HepG2 (cell line): ENCODE results near the gene TIMM23B. TPM values are rescaled to one million over a fixed set of nuclear protein-coding genes. Genes with fewer than 3 reads are reported as not detected.
"Not testable (repeated sequence)": the region's sequence is repeated elsewhere in the genome, so short reads cannot be mapped to it uniquely, and the experiment has no call there.

ENCODE experiments used
- ARNT2 ChIP-seq: sonication (generic); formaldehyde crosslinking; IDR thresholded peaks from 2 replicates; pipeline ENCODE4 v1.8.0; 2022; ENCODE audit warnings: mild to moderate bottlenecking, low read depth, missing genetic modification reagents, moderate library complexity
- E2F1 ChIP-seq: sonication (generic); formaldehyde crosslinking; IDR thresholded peaks from 2 replicates; pipeline ENCODE4 v1.5.0; 2020; ENCODE audit warnings: missing genetic modification reagents
- ISL2 ChIP-seq: sonication (generic); formaldehyde crosslinking; IDR thresholded peaks from 2 replicates; pipeline ENCODE4 v1.5.0; 2020; ENCODE audit warnings: missing genetic modification reagents
- MXD1 ChIP-seq: sonication (generic); formaldehyde crosslinking; IDR thresholded peaks from 2 replicates; pipeline ENCODE4 v1.4.0; 2020; ENCODE audit warnings: mild to moderate bottlenecking, missing genetic modification reagents
- NFATC3 ChIP-seq: sonication (generic); formaldehyde crosslinking; IDR thresholded peaks from 2 replicates; pipeline ENCODE4 v1.5.1; 2020; ENCODE audit warnings: mild to moderate bottlenecking, missing genetic modification reagents
- NR2F6 ChIP-seq, 2 experiments: IDR thresholded peaks; 2 replicates each; pipeline ENCODE4 v1.6.1; 2016; ENCODE audit warnings: antibody characterized with exemption in 1 of 2, mild to moderate bottlenecking in 1 of 2
- POLR2AphosphoS5 ChIP-seq: IDR thresholded peaks from 2 replicates; pipeline ENCODE4 v1.6.1; 2012; ENCODE audit warnings: low read depth, low read length
- RXRB ChIP-seq: IDR thresholded peaks from 2 replicates; pipeline ENCODE4 v1.6.1; 2016; ENCODE audit warnings: borderline replicate concordance, missing genetic modification reagents, missing compliant biosample characterization
- SOX13 ChIP-seq, 3 experiments: fragments of 450-650 bp in 1 of 3; sonication (generic) in 1 of 3; formaldehyde crosslinking in 1 of 3; IDR thresholded peaks in 2 of 3; conservative IDR thresholded peaks in 1 of 3; 2 replicates each; pipeline versions ENCODE4 v1.5.0 to v1.6.1; 2016 to 2020; ENCODE audit warnings: antibody characterized with exemption in 1 of 3, mild to moderate bottlenecking in 1 of 3, missing compliant biosample characterization in 1 of 3, missing genetic modification reagents in 1 of 3, moderate library complexity in 1 of 3
- SOX5 ChIP-seq: IDR thresholded peaks from 2 replicates; pipeline ENCODE4 v1.6.1; 2016; ENCODE audit warnings: borderline replicate concordance
- STAT5B ChIP-seq: sonication (generic); formaldehyde crosslinking; IDR thresholded peaks from 2 replicates; pipeline ENCODE4 v1.4.0; 2020; ENCODE audit warnings: missing genetic modification reagents
- TBX2 ChIP-seq: sonication (generic); formaldehyde crosslinking; IDR thresholded peaks from 2 replicates; pipeline ENCODE4 v1.5.0; 2020; ENCODE audit warnings: missing genetic modification reagents, mild to moderate bottlenecking, borderline replicate concordance
- UBTF ChIP-seq: sonication (generic); formaldehyde crosslinking; IDR thresholded peaks from 2 replicates; pipeline ENCODE4 v1.4.0; 2020; ENCODE audit warnings: mild to moderate bottlenecking, missing genetic modification reagents
- YY1 ChIP-seq: IDR thresholded peaks from 2 replicates; pipeline ENCODE4 v1.6.1; 2011; ENCODE audit warnings: low read length, low read depth, moderate library complexity, mild to moderate bottlenecking; ENCODE audit not compliant: insufficient read depth, insufficient replicate concordance
- ZBTB2 ChIP-seq: sonication (generic); formaldehyde crosslinking; IDR thresholded peaks from 2 replicates; pipeline ENCODE4 v1.8.0; 2022; ENCODE audit warnings: low read depth, missing genetic modification reagents
- ZNF143 ChIP-seq: sonication (generic); formaldehyde crosslinking; IDR thresholded peaks from 2 replicates; pipeline ENCODE4 v1.4.0; 2020; ENCODE audit warnings: missing genetic modification reagents
- ZNF337 ChIP-seq: sonication (generic); formaldehyde crosslinking; IDR thresholded peaks from 2 replicates; pipeline ENCODE4 v1.5.1; 2020; ENCODE audit warnings: missing genetic modification reagents, low read depth, mild to moderate bottlenecking, borderline replicate concordance
- ZNF558 ChIP-seq: sonication (generic); formaldehyde crosslinking; IDR thresholded peaks from 2 replicates; pipeline ENCODE4 v1.9.0; 2022; ENCODE audit warnings: mild to moderate bottlenecking, missing genetic modification reagents, borderline replicate concordance
- ZNF775 ChIP-seq: sonication (generic); formaldehyde crosslinking; IDR thresholded peaks from 2 replicates; pipeline ENCODE4 v1.4.0; 2020; ENCODE audit warnings: missing genetic modification reagents, mild to moderate bottlenecking, moderate library complexity, borderline replicate concordance
- ZNF780A ChIP-seq: sonication (generic); formaldehyde crosslinking; IDR thresholded peaks from 2 replicates; pipeline ENCODE4 v1.8.0; 2022; ENCODE audit warnings: mild to moderate bottlenecking, missing genetic modification reagents, moderate library complexity
- ZSCAN25 ChIP-seq: sonication (generic); formaldehyde crosslinking; IDR thresholded peaks from 2 replicates; pipeline ENCODE4 v1.8.0; 2022; ENCODE audit warnings: mild to moderate bottlenecking, missing genetic modification reagents
- polyA plus RNA-seq, 8 experiments: library from polyadenylated mRNA; depleted of rRNA in 3 of 8; stranded (reverse) in 7 of 8; unstranded in 1 of 8; fragments of >200 nt; fragmentation: Illumina TruSeq in 4 of 8; extraction: Trizol in 4 of 8; gene quantifications; 2 replicates each; pipeline versions ENCODE4 v1.2.1 to v1.2.3, GENCODE V29; 2011 to 2016; ENCODE audit warnings: low read depth in 4 of 8, missing spikeins in 1 of 8, mixed read lengths in 1 of 8; ENCODE audit not compliant: insufficient read depth in 1 of 8
- total RNA-seq, 5 experiments: library from RNA; depleted of rRNA; stranded (reverse); fragments of >200 nt; fragmentation: Illumina TruSeq; extraction: Trizol; gene quantifications; 2 replicates each; pipeline ENCODE4 v1.2.3, GENCODE V29; 2016; ENCODE audit warnings: low read depth in 1 of 5

The TIMM23B gene
- total and polyA plus RNA-seq, 2 of the 13 experiments (the other 11 are each of a cell fraction or from before 2014, with no cell fraction given) = 10.8 to 13.0 TPM

- TF ChIP-seq ZBTB2 (CRISPR knock-in tag) = peak; percentile 82; the same call in 1 of the 2 replicates
- peak; percentile 26; the same call in 1 of the 2 replicates for TF ChIP-seq SOX5 (CRISPR knock-in tag)
- peak; percentile 49; the same call in 1 of the 2 replicates for TF ChIP-seq RXRB (CRISPR knock-in tag)
- peak; percentile 43; the same call in 1 of the 2 replicates for TF ChIP-seq E2F1 (CRISPR knock-in tag)
- TF ChIP-seq YY1 = peak; percentile 35
- TF ChIP-seq NFATC3 (CRISPR knock-in tag) = peak; percentile 94; the same call in 1 of the 2 replicates
- peak; percentile 51; the same call in 1 of the 2 replicates for TF ChIP-seq ZSCAN25 (CRISPR knock-in tag)
- 0 out of 2 replicates have a peak, but pooled peaks have one; percentile 13 for TF ChIP-seq ZNF780A (CRISPR knock-in tag)
- TF ChIP-seq POLR2AphosphoS5 = peak; percentile 56; the same call in 1 of the 2 replicates
- not testable (repeated sequence) for TF ChIP-seq SOX13, NR2F6 (IDR thresholded peaks at IDR 0.05)
- TF ChIP-seq SOX13 (CRISPR knock-in tag; conservative IDR thresholded peaks at IDR 0.05 in 1 of 2, IDR thresholded peaks at IDR 0.05 in 1 of 2) = peak in 1 of 2 experiments; percentile 31; a peak in 1 of 4 replicates
- peak; percentile 16; the same call in 1 of the 2 replicates for TF ChIP-seq NR2F6 (CRISPR knock-in tag; IDR thresholded peaks at IDR 0.05)
- TF ChIP-seq STAT5B (CRISPR knock-in tag) = peak; percentile 13; the same call in 1 of the 2 replicates
- peak; percentile 49; the same call in 1 of the 2 replicates for TF ChIP-seq MXD1 (CRISPR knock-in tag)
- TF ChIP-seq ZNF337 = peak; percentile 76; the same call in 1 of the 2 replicates
- peak; percentile 86; the same call in 1 of the 2 replicates for TF ChIP-seq ZNF558 (CRISPR knock-in tag)
- peak; percentile 55 for TF ChIP-seq ARNT2 (CRISPR knock-in tag)
- peak; percentile 43; the same call in 1 of the 2 replicates for TF ChIP-seq ZNF775
- TF ChIP-seq ZNF143 (CRISPR knock-in tag) = peak; percentile 53
- peak; percentile 76 for TF ChIP-seq ISL2
- TF ChIP-seq UBTF (CRISPR knock-in tag) = peak; percentile 72
- peak; percentile 67; the same call in 1 of the 2 replicates for TF ChIP-seq TBX2 (CRISPR knock-in tag)
These were observed at the start of gene TIMM23B, which contains the start of gene PARG (continued) for GRCh38 chr10:49941447-49942338.
